Measurements from ENCODE around the gene SPINK1. TPM values are rescaled to one million over a fixed set of nuclear protein-coding genes. Genes with fewer than 3 reads are reported as not detected.

The SPINK1 gene
- total and polyA plus RNA-seq, 2 of the 13 experiments (the other 11 are each of a cell fraction or from before 2014, with no cell fraction given) = 14.7 to 17.1 TPM

GRCh38 chr5:147832541-147832940, 1.1 kb upstream of the SPINK1 start:
- in situ Hi-C loops (cut with HindIII; ENCODE audit: extremely low pct_ligation_motif_present, low pct_unique_long_range_greater_than_20kb) (no loop called here), intact Hi-C loops (cut with micrococcal nuclease; ENCODE audit: unreplicated experiment) (loop anchor here (10.0 kb wide), 1 partner anchor 312 kb away; no protein-coding TSS in a partner anchor)
- Histone ChIP-seq H3K4me1 (ENCODE audit: insufficient read depth, low read length) (peaks cover 49% of the 10 kb centered on the region), H2AFZ (ENCODE audit: low read length) (no peak overlapping the region), H3K9ac (ENCODE audit: insufficient read depth, low read depth, low read length) (no peak overlapping the region), H3K4me2 (ENCODE audit: low read depth, low read length) (no peak overlapping the region), H3K36me3 (replicated peaks in 1 of 2; ENCODE audit: control insufficient read depth in 1 of 2, insufficient read depth in 2 of 2, low read length in 2 of 2) (no peaks in the 10 kb centered on the region), H3K79me2 (ENCODE audit: insufficient read depth, low read length) (no peaks in the 10 kb centered on the region), H3K9me3 (ENCODE audit: low read length) (no peaks in the 10 kb centered on the region), H4K20me1 (ENCODE audit: insufficient read depth, low read length) (no peaks in the 10 kb centered on the region), H3K27me3 (ENCODE audit: control insufficient read depth in 1 of 2, insufficient read depth in 2 of 2, low read length in 2 of 2) (peaks cover 0 to 41% of the 10 kb centered on the region in 2 experiments; a peak in 3 of 5 replicates), H3K27ac (ENCODE audit: extremely low read length, insufficient read depth, low read length) (no peak overlapping the region), H3K4me3 (replicated peaks in 1 of 3; ENCODE audit: insufficient read depth in 1 of 3, low read depth in 2 of 3, low read length in 3 of 3) (no peak overlapping the region)
- ATAC-seq (no peak), FAIRE-seq (no peak), DNase-seq (ENCODE audit: low spot score) (no peak)
- no TSS peak for BruUV-seq (replicated peaks)
- ChIA-PET POLR2A (no interaction called here), CTCF (ENCODE audit: low intra/inter-chr PET ratio, low total read pairs) (no interaction called here)
- 40% methylated on average over 1 of the region's 1 CpG for WGBS (ENCODE audit: low lambda C conversion rate)
- no peak for TF ChIP-seq ZNF550 (CRISPR knock-in tag; IDR thresholded peaks at IDR 0.05; ENCODE audit: borderline replicate concordance)
- no peak for TF ChIP-seq TGIF2 (CRISPR knock-in tag; IDR thresholded peaks at IDR 0.05)
- no peak for TF ChIP-seq ZNF33A (CRISPR knock-in tag; IDR thresholded peaks at IDR 0.05; ENCODE audit: borderline replicate concordance)
- TF ChIP-seq MNT (IDR thresholded peaks at IDR 0.05) = no peak
- no peak for TF ChIP-seq ZHX2 (IDR thresholded peaks at IDR 0.05; ENCODE audit: low read depth)
- no peak for TF ChIP-seq ZHX2 (CRISPR knock-in tag; IDR thresholded peaks at IDR 0.05; ENCODE audit: borderline replicate concordance)
- TF ChIP-seq ATF7 (IDR thresholded peaks at IDR 0.05) = no peak
- no peak for TF ChIP-seq ATF7 (CRISPR knock-in tag; IDR thresholded peaks at IDR 0.05)
- no peak for TF ChIP-seq HMGA1 (CRISPR knock-in tag; conservative IDR thresholded peaks at IDR 0.05)
- no peak for TF ChIP-seq CTCF (CRISPR knock-in tag; IDR thresholded peaks at IDR 0.05)
- TF ChIP-seq NFATC3 (CRISPR knock-in tag; IDR thresholded peaks at IDR 0.05) = no peak
- TF ChIP-seq ZNF530 (CRISPR knock-in tag; IDR thresholded peaks at IDR 0.05; ENCODE audit: low read depth) = no peak
- no peak for TF ChIP-seq MTF2 (CRISPR knock-in tag; IDR thresholded peaks at IDR 0.05; ENCODE audit: borderline replicate concordance)
- TF ChIP-seq FOSL2 (CRISPR knock-in tag; IDR thresholded peaks at IDR 0.05) = no peak
- TF ChIP-seq SMAD9 (CRISPR knock-in tag; IDR thresholded peaks at IDR 0.05) = no peak
- TF ChIP-seq ZNF207 (IDR thresholded peaks at IDR 0.05; ENCODE audit: borderline replicate concordance) = no peak
- TF ChIP-seq GATAD1 (CRISPR knock-in tag; IDR thresholded peaks at IDR 0.05) = no peak

All from HepG2 (cell line).